Stimulated activated CD4-positive, alpha-beta T cell treated with anti-CD3 and anti-CD28 coated beads, Interleukin-12 subunit alpha, Interleukin-12 subunit beta, amount 100 ng/mL, for 4 hours (primary cell): ENCODE measurements around the gene LMF2.
"Not testable (repeated sequence)": the region's sequence is repeated elsewhere in the genome, so short reads cannot be mapped to it uniquely, and the experiment has no call there.

Source experiments
- DNase-seq: peaks from one replicate; pipeline ENCODE4 v3.0.0-alpha.2; 2020

LMF2 gene

GRCh38 chr22:50522806-50523438 lies 15.4 kb upstream of the LMF2 start:
- DNase-seq, result no peak

DNA sequence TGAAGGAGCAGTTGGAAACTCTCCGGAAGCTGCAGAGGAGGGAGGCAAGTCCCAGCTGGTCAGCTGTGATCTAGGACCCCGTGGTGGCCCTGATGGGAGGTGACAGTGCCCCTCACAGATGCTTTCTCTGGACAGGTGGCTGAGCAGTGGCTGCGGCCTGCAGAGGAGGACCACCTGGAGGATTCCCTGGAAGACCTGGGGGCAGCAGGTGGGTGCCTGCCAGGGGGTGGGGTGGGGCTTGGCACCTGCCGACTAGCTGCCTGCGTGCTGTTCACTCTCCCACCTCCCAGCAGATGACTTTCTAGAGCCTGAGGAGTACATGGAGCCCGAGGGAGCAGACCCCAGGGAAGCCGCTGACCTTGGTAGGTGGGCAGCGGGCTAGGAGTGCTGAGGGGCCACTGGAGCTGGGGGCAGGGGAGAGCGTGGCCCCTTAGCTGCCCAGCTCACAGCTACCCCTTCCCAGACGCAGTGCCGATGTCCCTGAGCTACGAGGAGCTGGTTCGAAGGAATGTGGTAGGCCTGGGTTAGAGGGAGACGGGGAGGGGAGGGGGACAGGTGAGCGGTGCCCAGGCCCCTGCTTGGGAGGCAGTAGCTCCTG lies 14.8 kb upstream of the LMF2 start:
- no peak for DNase-seq

GRCh38 chr22:50521710-50522109 lies 14.2 kb upstream of the LMF2 start:
- no peak for DNase-seq

GRCh38 chr22:50520826-50521453 lies 13.4 kb upstream of the LMF2 start:
- no peak for DNase-seq

- DNase-seq, result not testable (repeated sequence)
Observed at GRCh38 chr22:50520184-50520583, 12.7 kb upstream of the LMF2 start.

GRCh38 chr22:50519151-50519550 lies 11.6 kb upstream of the LMF2 start:
- no peak for DNase-seq

DNA sequence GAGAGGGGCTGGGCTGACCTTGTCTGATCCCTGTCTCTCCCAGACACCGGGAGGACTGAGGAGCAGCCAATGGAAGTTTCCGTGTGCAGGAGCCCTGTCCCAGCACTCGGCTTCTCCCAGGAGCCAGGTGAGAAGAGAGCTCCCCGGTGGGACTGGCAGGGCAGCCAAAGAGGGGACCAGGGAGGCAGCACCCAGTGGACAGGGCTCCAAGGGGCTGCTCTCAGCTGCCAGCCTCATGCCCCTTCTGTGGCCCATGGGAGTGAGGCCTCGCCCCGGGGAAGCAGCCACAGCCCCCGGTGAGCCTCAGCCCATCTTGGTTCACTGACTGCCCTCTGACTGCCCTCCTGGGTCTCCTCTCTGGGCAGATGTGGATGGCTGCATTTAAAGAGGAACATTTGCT lies 11.1 kb upstream of the LMF2 start:
- no peak for DNase-seq

GRCh38 chr22:50517495-50518260 lies 10.2 kb upstream of the LMF2 start:
- DNase-seq, result no peak

DNA sequence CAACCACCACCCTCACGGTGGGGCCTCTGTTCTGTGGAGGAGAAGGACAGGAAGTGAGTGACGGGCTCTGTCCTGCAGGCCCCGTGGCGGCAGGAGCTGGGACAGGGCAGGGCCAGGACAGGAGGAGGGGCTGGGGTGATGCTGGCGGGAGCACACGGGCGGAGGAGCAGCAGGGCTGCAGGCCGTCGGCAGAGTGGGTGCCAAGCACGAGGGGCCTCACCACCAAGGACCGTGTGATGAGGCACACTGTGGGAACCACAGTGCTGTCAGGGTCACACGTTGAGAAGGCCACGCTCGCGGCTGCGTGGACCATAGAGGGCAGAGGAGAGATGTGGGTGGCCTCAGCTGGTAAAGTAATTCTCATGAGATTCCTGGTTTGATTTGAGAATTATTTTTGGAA lies 9.4 kb upstream of the LMF2 start:
- DNase-seq, result no peak

DNA sequence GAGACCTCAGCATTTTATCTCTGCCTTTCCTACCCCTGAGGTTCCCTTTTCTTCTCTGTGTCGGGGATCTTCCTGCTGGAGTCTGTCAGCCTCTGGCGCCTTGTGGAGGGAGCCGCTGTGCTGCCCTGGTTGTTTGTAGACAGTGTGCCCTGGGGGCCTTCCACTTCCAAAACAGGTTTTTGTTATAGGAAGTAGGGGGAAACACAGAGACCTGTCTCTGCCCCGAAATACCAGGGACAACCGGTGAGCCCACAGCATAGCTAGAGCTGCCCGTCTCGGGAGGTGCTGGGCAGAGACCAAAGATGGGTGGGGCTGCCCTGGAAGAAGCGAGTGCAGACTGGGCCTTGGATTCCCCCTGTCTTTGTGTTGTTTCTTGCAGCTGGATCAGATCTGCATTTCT lies 8.6 kb upstream of the LMF2 start:
- no peak for DNase-seq

DNA sequence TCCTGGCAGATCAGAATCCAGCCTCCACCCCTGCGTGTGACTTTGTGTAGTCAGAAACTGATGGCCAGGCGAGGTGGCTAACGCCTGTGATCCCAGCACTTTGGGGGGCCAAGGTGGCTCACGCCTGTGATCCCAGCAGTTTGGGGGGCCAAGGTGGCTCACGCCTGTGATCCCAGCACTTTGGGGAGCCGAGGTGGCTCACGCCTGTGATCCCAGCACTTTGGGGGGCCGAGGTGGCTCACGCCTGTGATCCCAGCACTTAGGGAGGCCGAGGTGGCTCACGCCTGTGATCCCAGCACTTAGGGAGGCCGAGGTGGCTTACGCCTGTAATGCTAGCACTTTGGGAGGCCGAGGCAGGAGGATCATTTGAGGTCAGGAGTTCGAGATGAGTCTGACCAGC lies 5.7 kb upstream of the LMF2 start:
- no peak for DNase-seq

GRCh38 chr22:50508897-50509296 lies 1.4 kb upstream of the LMF2 start:
- DNase-seq, result no peak

DNA sequence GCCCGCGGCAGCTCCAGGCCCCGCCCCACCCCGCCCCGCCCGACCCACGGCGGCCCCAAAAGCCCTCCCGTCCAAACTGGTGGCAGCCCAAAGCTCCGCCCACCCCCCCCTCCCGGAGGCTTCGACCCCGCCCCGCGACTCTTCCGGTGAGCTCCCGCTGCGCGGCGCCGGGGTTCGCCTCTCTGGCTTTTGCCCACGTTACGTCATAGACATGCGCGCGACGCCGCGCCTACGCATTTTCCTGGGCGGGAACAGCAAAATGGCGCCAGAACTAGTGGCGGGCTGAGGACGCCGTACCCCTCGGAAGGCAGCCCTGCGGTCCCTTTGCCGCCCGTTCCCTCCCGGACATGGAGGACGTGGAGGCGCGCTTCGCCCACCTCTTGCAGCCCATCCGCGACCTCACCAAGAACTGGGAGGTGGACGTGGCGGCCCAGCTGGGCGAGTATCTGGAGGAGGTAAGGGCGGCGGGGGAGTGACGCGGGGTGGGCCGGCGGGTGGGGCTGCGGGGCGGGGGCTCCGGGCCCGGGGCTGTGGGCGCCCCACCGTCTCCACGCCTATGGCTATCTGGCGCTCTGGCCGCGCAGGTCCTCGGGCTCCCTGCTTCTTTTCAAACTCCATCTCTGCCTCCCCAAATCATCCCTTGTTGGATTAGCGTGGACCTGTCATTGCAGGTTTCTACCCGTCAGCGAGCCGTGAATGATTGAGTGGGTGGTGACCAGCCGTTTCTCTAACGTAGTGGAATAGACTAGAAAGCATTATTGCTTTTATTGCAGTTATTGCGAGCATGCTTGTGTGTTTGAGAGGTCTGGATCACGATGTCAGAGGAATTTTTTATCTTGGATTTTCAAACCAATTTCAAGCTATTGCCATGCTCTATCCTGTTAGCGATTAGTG lies 736 bp upstream of the LMF2 start, which contains the start of gene NCAPH2:
Gene NCAPH2, plus strand, starts transcription at position 234 of the 894 bp plus-strand sequence. Its CDS starts 114 bp downstream, at position 348.
- DNase-seq, result peak; percentile 98

- peak; percentile 13 for DNase-seq
Observed at GRCh38 chr22:50506611-50507420, 686 bp downstream of the LMF2 start.

DNA sequence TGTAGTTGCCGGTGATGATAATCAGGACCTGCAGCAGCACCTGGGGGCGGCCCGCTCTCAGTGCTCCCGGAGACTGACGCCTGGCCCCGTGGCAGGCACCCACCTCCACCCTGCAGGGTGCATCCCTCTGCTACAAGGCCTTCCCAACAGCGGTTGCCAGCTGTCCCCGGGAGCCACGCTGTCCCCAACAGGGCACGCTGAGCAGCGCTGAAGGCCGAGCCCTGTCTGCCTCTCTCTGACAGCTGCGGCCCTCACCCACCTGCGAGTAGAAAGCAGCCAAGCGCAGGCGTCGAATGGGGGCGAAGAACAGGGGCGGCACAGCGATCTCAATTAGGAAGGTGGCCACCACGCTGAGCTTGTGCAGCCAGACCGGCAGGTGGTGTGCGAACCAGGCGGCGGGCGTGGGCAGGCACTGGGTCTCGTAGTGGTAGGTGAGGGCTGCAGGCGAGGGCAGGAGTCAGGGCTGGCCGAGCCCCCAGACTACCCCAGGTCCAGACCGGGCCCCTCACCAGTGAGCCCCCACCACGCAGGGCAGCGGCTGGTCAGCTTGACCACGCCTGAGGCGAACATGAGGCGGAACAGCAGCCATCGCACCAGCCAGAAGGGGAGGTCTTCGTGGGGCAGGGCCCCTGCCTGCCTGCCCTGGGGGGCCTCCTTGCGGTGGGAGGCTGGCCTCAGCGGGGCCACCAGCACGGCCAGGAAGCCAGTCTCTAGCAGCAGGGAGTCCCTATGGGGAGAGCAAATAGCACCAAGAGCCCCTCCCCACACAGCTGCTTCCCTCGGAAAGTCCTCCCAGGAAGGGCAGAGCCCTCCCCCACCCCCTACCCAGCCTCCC lies 1.5 kb downstream of the LMF2 start:
- DNase-seq, result no peak

- DNase-seq, result no peak
Observed at GRCh38 chr22:50505276-50505775, 2.2 kb downstream of the LMF2 start.

- no peak for DNase-seq
Observed at GRCh38 chr22:50504369-50505211, 2.9 kb downstream of the LMF2 start.

- DNase-seq, result no peak
Observed at GRCh38 chr22:50503475-50504145, 3.9 kb downstream of the LMF2 start.
